ENCODE data around the gene ZNRF1. TPM values are rescaled to one million over a fixed set of nuclear protein-coding genes. Genes with fewer than 3 reads are reported as not detected.
"Not testable (repeated sequence)": the region's sequence is repeated elsewhere in the genome, so short reads cannot be mapped to it uniquely, and the experiment has no call there.

Gene ZNRF1
- total and polyA plus RNA-seq, 4 donors, result 4.6 to 26.3 (median 14.1) TPM

- WGBS, 2 donors, result 82 to 88% methylated on average over 4 of the region's 4 CpGs
- H3K27me3 ChIP-seq (ENCODE audit: control insufficient read depth in 1 of 2, insufficient read depth in 2 of 2, low read length in 1 of 2), result no peaks in the 10 kb centered on the region
- intact Hi-C loops (cut with DNase I), result no loop called here
These were observed 6.9 kb downstream of the ZNRF1 start for GRCh38 chr16:75005697-75006096.

GRCh38 chr16:75007443-75007842, 8.6 kb downstream of the ZNRF1 start:
- Histone ChIP-seq H3K4me3 (ENCODE audit: low read length in 2 of 2) (no peak overlapping the region), H3K27ac (ENCODE audit: low read depth in 1 of 2, low read length in 2 of 2) (no peak overlapping the region), H3K9me3 (ENCODE audit: control insufficient read depth, low read length) (no peaks in the 10 kb centered on the region), H3K27me3 (ENCODE audit: control insufficient read depth in 1 of 2, insufficient read depth in 2 of 2, low read length in 1 of 2) (no peaks in the 10 kb centered on the region), H3K4me1 (ENCODE audit: control insufficient read depth in 1 of 2, insufficient read depth in 2 of 2, low read length in 2 of 2) (no peaks in the 10 kb centered on the region), H3K36me3 (ENCODE audit: control insufficient read depth in 1 of 2, insufficient read depth in 2 of 2, low read length in 1 of 2) (no peaks in the 10 kb centered on the region)
- DNase-seq, result no peak
- intact Hi-C loops (cut with DNase I), result no loop called here
- WGBS, 2 donors, result 88 to 89% methylated on average over 1 of the region's 1 CpG
- ATAC-seq (ENCODE audit: low FRiP score), result no peak

More at GRCh38 chr16:75005697-75006096, 6.9 kb downstream of the ZNRF1 start:
- ATAC-seq (ENCODE audit: low FRiP score) (no peak), DNase-seq (no peak)
- H3K27ac ChIP-seq (ENCODE audit: low read depth in 1 of 2, low read length in 2 of 2), result no peak overlapping the region
- no peaks in the 10 kb centered on the region for H3K36me3 ChIP-seq (ENCODE audit: control insufficient read depth in 1 of 2, insufficient read depth in 2 of 2, low read length in 1 of 2)
- H3K4me3 ChIP-seq (ENCODE audit: low read length in 2 of 2), result no peak overlapping the region
- H3K4me1 ChIP-seq (ENCODE audit: control insufficient read depth in 1 of 2, insufficient read depth in 2 of 2, low read length in 2 of 2), result no peaks in the 10 kb centered on the region
- no peaks in the 10 kb centered on the region for H3K9me3 ChIP-seq (ENCODE audit: control insufficient read depth, low read length)

- no peaks in the 10 kb centered on the region for H3K9me3 ChIP-seq (ENCODE audit: control insufficient read depth, low read length)
- no peak overlapping the region for H3K27ac ChIP-seq (ENCODE audit: low read depth in 1 of 2, low read length in 2 of 2)
- DNase-seq (no peak), ATAC-seq (ENCODE audit: low FRiP score) (no peak)
- WGBS, 2 donors, result 54 to 62% methylated on average over 3 of the region's 3 CpGs
- no peaks in the 10 kb centered on the region for H3K27me3 ChIP-seq (ENCODE audit: control insufficient read depth in 1 of 2, insufficient read depth in 2 of 2, low read length in 1 of 2)
- peaks cover 0 to 1% of the 10 kb centered on the region in 2 donors for H3K4me1 ChIP-seq (ENCODE audit: control insufficient read depth in 1 of 2, insufficient read depth in 2 of 2, low read length in 2 of 2)
- no peak overlapping the region for H3K4me3 ChIP-seq (ENCODE audit: low read length in 2 of 2)
- intact Hi-C loops (cut with DNase I), result no loop called here
- H3K36me3 ChIP-seq (ENCODE audit: control insufficient read depth in 1 of 2, insufficient read depth in 2 of 2, low read length in 1 of 2), result no peaks in the 10 kb centered on the region
These were observed 11.6 kb downstream of the ZNRF1 start for GRCh38 chr16:75010427-75010826.

GRCh38 chr16:75011634-75012307, 12.9 kb downstream of the ZNRF1 start:
- Histone ChIP-seq H3K27ac (ENCODE audit: low read depth in 1 of 2, low read length in 2 of 2) (peak overlapping the region; percentile 83 to 94), H3K4me1 (ENCODE audit: control insufficient read depth in 1 of 2, insufficient read depth in 2 of 2, low read length in 2 of 2) (peaks cover 0 to 1% of the 10 kb centered on the region in 2 donors), H3K9me3 (ENCODE audit: control insufficient read depth, low read length) (no peaks in the 10 kb centered on the region), H3K27me3 (ENCODE audit: control insufficient read depth in 1 of 2, insufficient read depth in 2 of 2, low read length in 1 of 2) (no peaks in the 10 kb centered on the region), H3K36me3 (ENCODE audit: control insufficient read depth in 1 of 2, insufficient read depth in 2 of 2, low read length in 1 of 2) (no peaks in the 10 kb centered on the region), H3K4me3 (ENCODE audit: low read length in 2 of 2) (no peak overlapping the region)
- peak; percentile 89 for ATAC-seq (ENCODE audit: low FRiP score)
- intact Hi-C loops (cut with DNase I), result loop anchor here in 1 of 2 donors (1.0 kb wide), 1 partner anchor 33 kb away; no protein-coding TSS in a partner anchor
- DNase-seq, result no peak
- 8 to 20% methylated on average over 3 of the region's 3 CpGs for WGBS, 2 donors

- DNase-seq (no peak), ATAC-seq (ENCODE audit: low FRiP score) (peak; percentile 46)
- whole genome bisulfite sequencing, 2 donors, result 44 to 52% methylated on average over 8 of the region's 8 CpGs
- Histone ChIP-seq H3K9me3 (ENCODE audit: control insufficient read depth, low read length) (no peaks in the 10 kb centered on the region), H3K27me3 (ENCODE audit: control insufficient read depth in 1 of 2, insufficient read depth in 2 of 2, low read length in 1 of 2) (no peaks in the 10 kb centered on the region), H3K27ac (ENCODE audit: low read depth in 1 of 2, low read length in 2 of 2) (peak overlapping the region; percentile 79 to 83), H3K36me3 (ENCODE audit: control insufficient read depth in 1 of 2, insufficient read depth in 2 of 2, low read length in 1 of 2) (no peaks in the 10 kb centered on the region), H3K4me3 (ENCODE audit: low read length in 2 of 2) (no peak overlapping the region), H3K4me1 (ENCODE audit: control insufficient read depth in 1 of 2, insufficient read depth in 2 of 2, low read length in 2 of 2) (peaks cover 0 to 1% of the 10 kb centered on the region in 2 donors)
- intact Hi-C loops (cut with DNase I), result loop anchor here in 1 of 2 donors (1.0 kb wide), 1 partner anchor 32 kb away; no protein-coding TSS in a partner anchor
These were observed 13.7 kb downstream of the ZNRF1 start for GRCh38 chr16:75012380-75013081.

GRCh38 chr16:75013123-75013522, 14.3 kb downstream of the ZNRF1 start:
- ATAC-seq (ENCODE audit: low FRiP score); H3K4me1 ChIP-seq (ENCODE audit: control insufficient read depth in 1 of 2, insufficient read depth in 2 of 2, low read length in 2 of 2); H3K36me3 ChIP-seq (ENCODE audit: control insufficient read depth in 1 of 2, insufficient read depth in 2 of 2, low read length in 1 of 2); intact Hi-C loops (cut with DNase I); H3K27me3 ChIP-seq (ENCODE audit: control insufficient read depth in 1 of 2, insufficient read depth in 2 of 2, low read length in 1 of 2); H3K9me3 ChIP-seq (ENCODE audit: control insufficient read depth, low read length); DNase-seq; H3K27ac ChIP-seq (ENCODE audit: low read depth in 1 of 2, low read length in 2 of 2); H3K4me3 ChIP-seq (ENCODE audit: low read length in 2 of 2): not testable (repeated sequence)
- 87 to 90% methylated on average over 5 to 6 of the region's 6 CpGs for WGBS, 2 donors

GRCh38 chr16:75014318-75014717, 15.5 kb downstream of the ZNRF1 start:
- Histone ChIP-seq H3K27ac (ENCODE audit: low read depth in 1 of 2, low read length in 2 of 2) (no peak overlapping the region), H3K9me3 (ENCODE audit: control insufficient read depth, low read length) (no peaks in the 10 kb centered on the region), H3K36me3 (ENCODE audit: control insufficient read depth in 1 of 2, insufficient read depth in 2 of 2, low read length in 1 of 2) (no peaks in the 10 kb centered on the region), H3K27me3 (ENCODE audit: control insufficient read depth in 1 of 2, insufficient read depth in 2 of 2, low read length in 1 of 2) (no peaks in the 10 kb centered on the region), H3K4me3 (ENCODE audit: low read length in 2 of 2) (no peak overlapping the region), H3K4me1 (ENCODE audit: control insufficient read depth in 1 of 2, insufficient read depth in 2 of 2, low read length in 2 of 2) (peaks cover 0 to 1% of the 10 kb centered on the region in 2 donors)
- intact Hi-C loops (cut with DNase I), result no loop called here
- DNase-seq (no peak), ATAC-seq (ENCODE audit: low FRiP score) (no peak)
- WGBS, 2 donors, result 88 to 95% methylated on average over 2 of the region's 2 CpGs

- not testable (repeated sequence) for ATAC-seq (ENCODE audit: low FRiP score); H3K27ac ChIP-seq (ENCODE audit: low read depth in 1 of 2, low read length in 2 of 2); H3K4me1 ChIP-seq (ENCODE audit: control insufficient read depth in 1 of 2, insufficient read depth in 2 of 2, low read length in 2 of 2)
These were observed 17.7 kb downstream of the ZNRF1 start for GRCh38 chr16:75016451-75017081.

More at GRCh38 chr16:75016451-75017081, 17.7 kb downstream of the ZNRF1 start:
- intact Hi-C loops (cut with DNase I); DNase-seq; H3K4me3 ChIP-seq (ENCODE audit: low read length in 2 of 2); H3K9me3 ChIP-seq (ENCODE audit: control insufficient read depth, low read length); H3K27me3 ChIP-seq (ENCODE audit: control insufficient read depth in 1 of 2, insufficient read depth in 2 of 2, low read length in 1 of 2); H3K36me3 ChIP-seq (ENCODE audit: control insufficient read depth in 1 of 2, insufficient read depth in 2 of 2, low read length in 1 of 2): not testable (repeated sequence)
- WGBS, 2 donors, result 92 to 96% methylated on average over 12 of the region's 12 CpGs

Measured in aorta (tissue), 5 donors.